HT1080 (cell line): ENCODE results near the gene FAM153A. TPM values are rescaled to one million over a fixed set of nuclear protein-coding genes. Genes with fewer than 3 reads are reported as not detected.
"Not testable (repeated sequence)": the region's sequence is repeated elsewhere in the genome, so short reads cannot be mapped to it uniquely, and the experiment has no call there.

Source experiments
- DNase-seq: peaks from one replicate; pipeline ENCODE4 v3.0.0-alpha.2; 2015; ENCODE audit warnings: low read depth
- total RNA-seq: library from RNA; depleted of rRNA; stranded (reverse); fragments of >200 nt; shearing (Covaris generic); gene quantifications from 2 replicates; pipeline ENCODE4 v1.2.3, GENCODE V29; 2014; rRNA removed

Gene FAM153A
- total RNA-seq, 1 experiment from 2014 or later = 3.5 TPM

GRCh38 chr5:177747354-177747753 lies 35.3 kb downstream of the FAM153A start:
- DNase-seq = not testable (repeated sequence)

GRCh38 chr5:177724858-177725257 lies 57.8 kb downstream of the FAM153A start:
- not testable (repeated sequence) for DNase-seq

- not testable (repeated sequence) for DNase-seq
Observed at GRCh38 chr5:177723831-177724485, 58.7 kb downstream of the FAM153A start.

GRCh38 chr5:177722829-177723228 lies 59.9 kb downstream of the FAM153A start:
- DNase-seq = not testable (repeated sequence)

GRCh38 chr5:177719989-177720388 lies 62.7 kb downstream of the FAM153A start:
- DNase-seq = not testable (repeated sequence)

GRCh38 chr5:177715423-177715822 lies 67.3 kb downstream of the FAM153A start:
- DNase-seq = not testable (repeated sequence)

- not testable (repeated sequence) for DNase-seq
Observed at GRCh38 chr5:177696100-177696499, 86.6 kb downstream of the FAM153A start.

- not testable (repeated sequence) for DNase-seq
Observed at GRCh38 chr5:177695356-177695930, 87.3 kb downstream of the FAM153A start.

- DNase-seq = not testable (repeated sequence)
Observed at GRCh38 chr5:177694518-177694835, 88.2 kb downstream of the FAM153A start.

- not testable (repeated sequence) for DNase-seq
Observed at GRCh38 chr5:177693671-177694517, 88.8 kb downstream of the FAM153A start.

GRCh38 chr5:177692969-177693368 lies 89.7 kb downstream of the FAM153A start:
- not testable (repeated sequence) for DNase-seq

- DNase-seq = not testable (repeated sequence)
Observed at GRCh38 chr5:177692507-177692906, 90.2 kb downstream of the FAM153A start.

GRCh38 chr5:177689011-177689610 lies 93.6 kb downstream of the FAM153A start:
- DNase-seq = not testable (repeated sequence)

- not testable (repeated sequence) for DNase-seq
Observed at GRCh38 chr5:177688091-177688490, 94.6 kb downstream of the FAM153A start.

- not testable (repeated sequence) for DNase-seq
Observed at GRCh38 chr5:177681920-177682319, 100.8 kb downstream of the FAM153A start.

Other genes with a start within 250 kb of the FAM153A start
- gene FAM193B, start 228.3 kb downstream of the FAM153A start, total RNA-seq = 17.4 and 23.1 TPM in 2 replicates
- gene TMED9, start 190.7 kb downstream of the FAM153A start, total RNA-seq = 84.7 and 164 TPM in 2 replicates
- 43.1 and 47.7 TPM in 2 replicates for gene B4GALT7, start 182.8 kb downstream of the FAM153A start, total RNA-seq
- gene PROP1, start 213.3 kb upstream of the FAM153A start, total RNA-seq = not detected in 2 replicates